Gastrocnemius medialis (tissue), 4 donors: ENCODE measurements around the gene CLIC1. TPM values are rescaled to one million over a fixed set of nuclear protein-coding genes. Genes with fewer than 3 reads are reported as not detected.

ENCODE experiments used
- ATAC-seq, 2 donors: fragments of 150-250 bp; one replicate each; pipeline ENCODE4 v1.9.1; 2016
- DNase-seq, 2 donors: peaks; one replicate each; pipeline ENCODE4 v3.0.0-alpha.2; 2019
- H3K27ac ChIP-seq, 4 donors: fragments of 200-600 bp; sonication (generic); 1 replicate in 1 of 4; 2 replicates in 3 of 4; pipeline ENCODE4 v1.5.1; 2016 to 2018; ENCODE audit warnings: mild to moderate bottlenecking in 2 of 4, moderate library complexity in 1 of 4
- H3K27me3 ChIP-seq, 3 donors: fragments of 200-600 bp; sonication (generic) in 2 of 3; 1 replicate in 1 of 3; 2 replicates in 2 of 3; pipeline versions ENCODE4 v1.5.1 to v1.6.0; 2016 to 2019; ENCODE audit warnings: mild to moderate bottlenecking in 1 of 3, moderate library complexity in 1 of 3
- H3K36me3 ChIP-seq, 2 donors: fragments of 200-600 bp; sonication (generic) in 1 of 2; one replicate each; pipeline ENCODE4 v1.5.1; 2017 to 2018
- H3K4me1 ChIP-seq, 2 donors: fragments of 200-600 bp; sonication (generic) in 1 of 2; one replicate each; pipeline ENCODE4 v1.5.1; 2016 to 2017; ENCODE audit warnings: mild to moderate bottlenecking in 2 of 2
- H3K4me3 ChIP-seq, 4 donors: fragments of 200-600 bp; sonication (generic) in 3 of 4; 1 replicate in 1 of 4; 2 replicates in 3 of 4; pipeline ENCODE4 v1.5.1; 2016 to 2019; ENCODE audit warnings: mild to moderate bottlenecking in 2 of 4
- H3K9me3 ChIP-seq, 3 donors: fragments of 200-600 bp; sonication (generic) in 2 of 3; 1 replicate in 1 of 3; 2 replicates in 2 of 3; pipeline ENCODE4 v1.5.1; 2016 to 2019
- POLR2A ChIP-seq, 2 donors: fragments of 450-650 bp; IDR thresholded peaks; one replicate each; pipeline ENCODE4 v1.6.1; 2017; ENCODE audit warnings: antibody characterized with exemption in 2 of 2, mild to moderate bottlenecking in 2 of 2, moderate library complexity in 2 of 2
- in situ Hi-C, 4 donors: fragments of 200-750 bp; cut with MboI; loops; one replicate each; pipeline versions ENCODE4 v1.15.0 to v1.8.0; 2017; ENCODE audit warnings: low sequenced_read_pairs in 4 of 4
- intact Hi-C: fragments of 100-400 bp; cut with DNase I; formaldehyde crosslinking; loops from one replicate; pipeline ENCODE4 v1.15.1; 2023; ENCODE audit warnings: low total_unique reads
- total RNA-seq, 4 donors: library from RNA; depleted of rRNA; stranded (reverse); fragments of >200 nt; gene quantifications; one replicate each; pipeline versions ENCODE4 v1.1.0 to v1.2.3, GENCODE V29; 2016
- TF ChIP-seq, protein P1 (sequence below), 5 experiments: fragments of 450-650 bp in 3 of 5; fragments of 200-600 bp in 2 of 5; sonication (generic) in 2 of 5; IDR thresholded peaks in 4 of 5; conservative IDR thresholded peaks in 1 of 5; 1 replicate in 4 of 5; 2 replicates in 1 of 5; pipeline ENCODE4 v1.5.1; 2016 to 2019; ENCODE audit warnings: antibody characterized with exemption in 5 of 5, mild to moderate bottlenecking in 3 of 5, moderate library complexity in 3 of 5

The CLIC1 gene
- total RNA-seq, 4 donors from 2014 or later = 20.9 to 41.3 (median 26.3) TPM

DNA sequence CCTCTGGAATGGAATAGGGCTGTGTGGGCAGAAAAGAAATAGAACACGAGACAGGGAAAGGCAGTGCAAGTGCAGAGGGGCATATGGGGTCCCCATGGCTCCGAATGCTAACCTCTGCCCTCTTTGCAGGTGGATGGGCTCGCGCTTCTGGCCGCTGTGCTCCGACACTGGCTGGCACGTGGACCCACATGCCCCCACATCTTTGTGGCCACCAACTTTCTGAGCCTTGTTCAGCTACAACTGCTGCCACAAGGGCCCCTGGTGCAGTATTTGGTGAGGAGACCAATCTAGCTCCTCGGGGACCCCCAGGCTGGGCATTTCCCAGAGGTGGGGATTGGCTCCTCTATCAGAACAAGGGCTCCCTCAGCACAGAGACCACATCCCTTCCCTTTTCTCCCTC lies 25.0 kb upstream of the CLIC1 start:
- DNase-seq = no peak
- Histone ChIP-seq H3K27ac (no peak overlapping the region), H3K4me1 (no peaks in the 10 kb centered on the region), H3K9me3 (no peaks in the 10 kb centered on the region), H3K4me3 (no peak overlapping the region), H3K27me3 (no peaks in the 10 kb centered on the region), H3K36me3 (no peaks in the 10 kb centered on the region)
- ATAC-seq = no peak
- in situ Hi-C loops (no loop called here), intact Hi-C loops (no loop called here)
- TF ChIP-seq, protein P1, sequence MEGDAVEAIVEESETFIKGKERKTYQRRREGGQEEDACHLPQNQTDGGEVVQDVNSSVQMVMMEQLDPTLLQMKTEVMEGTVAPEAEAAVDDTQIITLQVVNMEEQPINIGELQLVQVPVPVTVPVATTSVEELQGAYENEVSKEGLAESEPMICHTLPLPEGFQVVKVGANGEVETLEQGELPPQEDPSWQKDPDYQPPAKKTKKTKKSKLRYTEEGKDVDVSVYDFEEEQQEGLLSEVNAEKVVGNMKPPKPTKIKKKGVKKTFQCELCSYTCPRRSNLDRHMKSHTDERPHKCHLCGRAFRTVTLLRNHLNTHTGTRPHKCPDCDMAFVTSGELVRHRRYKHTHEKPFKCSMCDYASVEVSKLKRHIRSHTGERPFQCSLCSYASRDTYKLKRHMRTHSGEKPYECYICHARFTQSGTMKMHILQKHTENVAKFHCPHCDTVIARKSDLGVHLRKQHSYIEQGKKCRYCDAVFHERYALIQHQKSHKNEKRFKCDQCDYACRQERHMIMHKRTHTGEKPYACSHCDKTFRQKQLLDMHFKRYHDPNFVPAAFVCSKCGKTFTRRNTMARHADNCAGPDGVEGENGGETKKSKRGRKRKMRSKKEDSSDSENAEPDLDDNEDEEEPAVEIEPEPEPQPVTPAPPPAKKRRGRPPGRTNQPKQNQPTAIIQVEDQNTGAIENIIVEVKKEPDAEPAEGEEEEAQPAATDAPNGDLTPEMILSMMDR (IDR thresholded peaks at IDR 0.05 in 4 of 5, conservative IDR thresholded peaks at IDR 0.05 in 1 of 5) = no peak
- TF ChIP-seq POLR2A (IDR thresholded peaks at IDR 0.05) = no peak

DNA sequence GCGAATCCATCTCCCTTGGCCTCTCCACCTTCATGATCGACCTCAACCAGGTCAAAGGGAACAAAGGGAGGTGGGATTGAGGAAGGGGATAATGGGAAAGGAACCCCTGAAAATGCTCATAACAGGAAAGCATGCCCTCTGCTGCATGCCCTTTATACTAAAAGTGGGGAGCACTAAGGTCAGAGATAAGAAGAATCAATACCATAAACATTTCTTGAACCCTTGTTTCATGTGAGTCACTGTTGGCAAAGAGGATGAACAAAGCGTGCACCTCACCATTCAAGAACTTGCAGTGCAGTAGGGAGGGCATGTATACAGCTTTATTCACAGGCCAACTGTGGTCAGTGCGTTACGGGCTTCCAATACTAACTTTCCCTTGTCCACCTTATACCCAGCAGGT lies 24.5 kb upstream of the CLIC1 start:
- TF ChIP-seq POLR2A (IDR thresholded peaks at IDR 0.05) = no peak
- TF ChIP-seq, protein P1 (IDR thresholded peaks at IDR 0.05 in 4 of 5, conservative IDR thresholded peaks at IDR 0.05 in 1 of 5) = no peak
- Histone ChIP-seq H3K9me3 (no peaks in the 10 kb centered on the region), H3K36me3 (no peaks in the 10 kb centered on the region), H3K4me1 (no peaks in the 10 kb centered on the region), H3K4me3 (no peak overlapping the region), H3K27me3 (no peaks in the 10 kb centered on the region), H3K27ac (no peak overlapping the region)
- ATAC-seq (no peak), DNase-seq (no peak)
- in situ Hi-C loops = no loop called here
- intact Hi-C loops = no loop called here

DNA sequence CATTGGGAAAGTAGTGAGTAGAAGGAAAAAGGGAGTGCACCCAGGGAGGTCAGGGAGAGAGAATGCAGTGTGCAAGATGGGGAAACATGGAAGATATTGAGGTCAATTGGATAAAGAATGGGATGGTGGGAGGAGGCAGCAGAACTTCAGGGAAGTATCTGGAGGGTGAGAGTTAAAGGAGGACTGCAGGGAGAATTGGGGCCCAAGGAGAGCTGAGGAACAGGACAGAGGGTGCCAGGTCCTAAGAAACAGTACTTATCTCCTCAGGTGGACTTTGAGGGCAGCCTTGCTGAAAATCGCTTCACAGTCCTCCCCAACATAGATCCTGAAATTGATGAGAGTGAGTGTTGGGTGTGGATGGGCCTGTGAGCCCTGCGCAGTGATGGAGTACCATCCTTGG lies 22.0 kb upstream of the CLIC1 start:
- DNase-seq (no peak), ATAC-seq (no peak)
- Histone ChIP-seq H3K27me3 (no peaks in the 10 kb centered on the region), H3K36me3 (no peaks in the 10 kb centered on the region), H3K27ac (no peak overlapping the region), H3K9me3 (no peaks in the 10 kb centered on the region), H3K4me1 (no peaks in the 10 kb centered on the region), H3K4me3 (no peak overlapping the region)
- intact Hi-C loops = no loop called here
- in situ Hi-C loops = no loop called here
- TF ChIP-seq, protein P1 (IDR thresholded peaks at IDR 0.05 in 4 of 5, conservative IDR thresholded peaks at IDR 0.05 in 1 of 5) = no peak
- no peak for TF ChIP-seq POLR2A (IDR thresholded peaks at IDR 0.05)

DNA sequence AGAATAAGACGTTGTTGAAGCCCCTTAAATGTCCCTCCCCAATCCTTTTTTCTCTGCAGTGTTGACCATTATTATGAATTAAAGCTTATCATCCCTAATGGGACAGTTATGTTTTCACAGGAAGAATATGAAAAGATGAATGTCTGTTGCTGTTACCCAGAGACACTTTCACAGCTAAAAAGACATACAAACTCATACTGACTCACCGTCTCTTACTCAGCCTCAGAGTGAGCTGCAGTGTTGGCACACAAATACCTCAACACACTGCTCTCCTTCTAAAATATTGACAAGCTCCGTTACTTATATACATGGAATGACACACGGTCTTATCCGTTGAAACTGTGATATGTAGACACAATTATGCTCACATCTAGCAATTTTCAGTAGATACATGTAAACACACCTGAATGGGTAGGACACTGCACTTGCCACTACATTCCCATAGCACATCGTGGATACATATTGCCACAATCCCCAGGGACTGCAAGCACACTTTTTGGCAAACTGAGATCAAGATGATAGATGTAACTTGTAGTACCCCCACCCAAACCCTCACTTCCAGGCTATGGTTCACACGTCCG lies 16.5 kb upstream of the CLIC1 start:
- TF ChIP-seq, protein P1 (IDR thresholded peaks at IDR 0.05 in 4 of 5, conservative IDR thresholded peaks at IDR 0.05 in 1 of 5) = no peak
- no peak for TF ChIP-seq POLR2A (IDR thresholded peaks at IDR 0.05)
- H3K36me3 ChIP-seq = no peaks in the 10 kb centered on the region
- intact Hi-C loops = no loop called here
- H3K4me3 ChIP-seq = no peak overlapping the region
- no peaks in the 10 kb centered on the region for H3K4me1 ChIP-seq
- H3K9me3 ChIP-seq = no peaks in the 10 kb centered on the region
- H3K27me3 ChIP-seq = no peaks in the 10 kb centered on the region
- DNase-seq (no peak), ATAC-seq (no peak)
- no peak overlapping the region for H3K27ac ChIP-seq
- in situ Hi-C loops = no loop called here
